Rectal smooth muscle tissue (tissue), 1 donor: ENCODE data around the gene PRR29.

Experiments used
- H3K27ac ChIP-seq: one replicate; pipeline ENCODE4 v1.7.0; 2013; ENCODE audit warnings: low read depth, low read length, inconsistent platforms
- H3K27me3 ChIP-seq: one replicate; pipeline ENCODE4 v1.7.0; 2013; ENCODE audit warnings: low read length; ENCODE audit not compliant: control insufficient read depth, insufficient read depth
- H3K36me3 ChIP-seq: one replicate; pipeline ENCODE4 v1.7.0; 2013; ENCODE audit warnings: low read length; ENCODE audit not compliant: control insufficient read depth, insufficient read depth
- H3K4me1 ChIP-seq: one replicate; pipeline ENCODE4 v1.7.0; 2013; ENCODE audit warnings: low read length; ENCODE audit not compliant: control insufficient read depth, insufficient read depth
- H3K4me3 ChIP-seq: one replicate; pipeline ENCODE4 v1.7.0; 2013; ENCODE audit warnings: low read length
- H3K9ac ChIP-seq: one replicate; pipeline ENCODE4 v1.7.0; 2013; ENCODE audit warnings: low read length

The PRR29 gene

GRCh38 chr17:63962298-63962744, 35.8 kb upstream of the PRR29 start:
- H3K4me3 ChIP-seq, result no peak overlapping the region
- no peak overlapping the region for H3K27ac ChIP-seq
- no peaks in the 10 kb centered on the region for H3K4me1 ChIP-seq
- H3K27me3 ChIP-seq, result no peaks in the 10 kb centered on the region
- H3K36me3 ChIP-seq, result no peaks in the 10 kb centered on the region
- no peak overlapping the region for H3K9ac ChIP-seq

- no peaks in the 10 kb centered on the region for H3K4me1 ChIP-seq
- no peak overlapping the region for H3K4me3 ChIP-seq
- no peaks in the 10 kb centered on the region for H3K36me3 ChIP-seq
- H3K27me3 ChIP-seq, result no peaks in the 10 kb centered on the region
- H3K9ac ChIP-seq, result no peak overlapping the region
- H3K27ac ChIP-seq, result no peak overlapping the region
Measured at GRCh38 chr17:63963123-63963522, 35.0 kb upstream of the PRR29 start.

- H3K4me3 ChIP-seq, result no peak overlapping the region
- H3K4me1 ChIP-seq, result no peaks in the 10 kb centered on the region
- H3K36me3 ChIP-seq, result no peaks in the 10 kb centered on the region
- no peak overlapping the region for H3K27ac ChIP-seq
- H3K27me3 ChIP-seq, result no peaks in the 10 kb centered on the region
- H3K9ac ChIP-seq, result no peak overlapping the region
Measured at GRCh38 chr17:63966646-63967264, 31.4 kb upstream of the PRR29 start.

GRCh38 chr17:63967953-63968352, 30.2 kb upstream of the PRR29 start:
- Histone ChIP-seq H3K36me3 (no peaks in the 10 kb centered on the region), H3K27me3 (no peaks in the 10 kb centered on the region), H3K4me1 (no peaks in the 10 kb centered on the region), H3K4me3 (no peak overlapping the region), H3K27ac (no peak overlapping the region), H3K9ac (no peak overlapping the region)

GRCh38 chr17:63969278-63969677, 28.9 kb upstream of the PRR29 start:
- Histone ChIP-seq H3K27me3 (no peaks in the 10 kb centered on the region), H3K4me3 (no peak overlapping the region), H3K27ac (no peak overlapping the region), H3K4me1 (no peaks in the 10 kb centered on the region), H3K36me3 (no peaks in the 10 kb centered on the region), H3K9ac (no peak overlapping the region)

GRCh38 chr17:63972796-63973195, 25.4 kb upstream of the PRR29 start, which contains the start of gene SCN4A:
Gene SCN4A, minus strand, starts transcription at chr17:63972918. Its CDS starts 77 bp downstream, at chr17:63972841.
- Histone ChIP-seq H3K27me3 (no peaks in the 10 kb centered on the region), H3K4me3 (no peak within 1 kb of the TSS), H3K27ac (no peak within 1 kb of the TSS), H3K9ac (no peak within 1 kb of the TSS), H3K36me3 (no peaks in the 10 kb centered on the region), H3K4me1 (no peaks in the 10 kb centered on the region)

GRCh38 chr17:63973247-63973646, 24.9 kb upstream of the PRR29 start:
- H3K9ac ChIP-seq, result no peak overlapping the region
- H3K36me3 ChIP-seq, result no peaks in the 10 kb centered on the region
- no peak overlapping the region for H3K4me3 ChIP-seq
- H3K27me3 ChIP-seq, result no peaks in the 10 kb centered on the region
- no peaks in the 10 kb centered on the region for H3K4me1 ChIP-seq
- no peak overlapping the region for H3K27ac ChIP-seq

GRCh38 chr17:63973930-63974593, 24.1 kb upstream of the PRR29 start:
- no peaks in the 10 kb centered on the region for H3K4me1 ChIP-seq
- H3K4me3 ChIP-seq, result no peak overlapping the region

GRCh38 chr17:63974594-63975192, 23.5 kb upstream of the PRR29 start:
- Histone ChIP-seq H3K27me3 (no peaks in the 10 kb centered on the region), H3K9ac (no peak overlapping the region), H3K27ac (no peak overlapping the region), H3K36me3 (no peaks in the 10 kb centered on the region), H3K4me1 (no peaks in the 10 kb centered on the region), H3K4me3 (no peak overlapping the region)

More at GRCh38 chr17:63973930-63974593, 24.1 kb upstream of the PRR29 start:
- no peaks in the 10 kb centered on the region for H3K27me3 ChIP-seq
- no peak overlapping the region for H3K9ac ChIP-seq
- H3K36me3 ChIP-seq, result no peaks in the 10 kb centered on the region
- no peak overlapping the region for H3K27ac ChIP-seq

GRCh38 chr17:63975541-63976092, 22.5 kb upstream of the PRR29 start:
- Histone ChIP-seq H3K4me3 (no peak overlapping the region), H3K4me1 (no peaks in the 10 kb centered on the region)

GRCh38 chr17:63976702-63977101, 21.4 kb upstream of the PRR29 start:
- Histone ChIP-seq H3K36me3 (no peaks in the 10 kb centered on the region), H3K27ac (no peak overlapping the region), H3K27me3 (no peaks in the 10 kb centered on the region), H3K4me3 (no peak overlapping the region), H3K9ac (no peak overlapping the region), H3K4me1 (no peaks in the 10 kb centered on the region)

More at GRCh38 chr17:63975541-63976092, 22.5 kb upstream of the PRR29 start:
- Histone ChIP-seq H3K9ac (no peak overlapping the region), H3K27me3 (no peaks in the 10 kb centered on the region), H3K36me3 (no peaks in the 10 kb centered on the region), H3K27ac (no peak overlapping the region)

- Histone ChIP-seq H3K4me3 (no peak overlapping the region), H3K4me1 (no peaks in the 10 kb centered on the region), H3K36me3 (no peaks in the 10 kb centered on the region), H3K27me3 (no peaks in the 10 kb centered on the region), H3K9ac (no peak overlapping the region), H3K27ac (no peak overlapping the region)
Measured at GRCh38 chr17:63978272-63979200, 19.6 kb upstream of the PRR29 start.
